SU-DHL-6 (cell line): ENCODE results near the gene WDR45.

Experiments
- H2AFZ ChIP-seq: fragments of 200-600 bp; sonication (generic); 2 replicates; pipeline ENCODE4 v1.6.1; 2014; ENCODE audit warnings: low read depth, mild to moderate bottlenecking, moderate library complexity, mixed read lengths, antibody characterized with exemption, low read length; ENCODE audit not compliant: severe bottlenecking
- H3F3A ChIP-seq: fragments of 200-600 bp; shearing (Covaris generic); 2 replicates; pipeline ENCODE4 v1.6.0; 2016; ENCODE audit warnings: antibody characterized with exemption, mild to moderate bottlenecking; ENCODE audit not compliant: insufficient read depth
- H3K27ac ChIP-seq: fragments of 200-600 bp; sonication (generic); 2 replicates; pipeline ENCODE4 v1.5.1; 2016; ENCODE audit warnings: low read depth, mild to moderate bottlenecking, low read length, moderate library complexity, mixed read lengths
- H3K27me3 ChIP-seq: fragments of 200-600 bp; sonication (generic), shearing (Covaris generic); 2 replicates; pipeline ENCODE4 v1.6.0; 2014; ENCODE audit warnings: mild to moderate bottlenecking, low read length
- H3K36me3 ChIP-seq: fragments of 200-600 bp; sonication (generic); 2 replicates; pipeline ENCODE4 v1.6.1; 2014; ENCODE audit warnings: mild to moderate bottlenecking, low read length, mixed read lengths
- H3K4me2 ChIP-seq: fragments of 300-600, 200-600 bp; shearing (Covaris generic), sonication (generic); 2 replicates; pipeline ENCODE4 v1.6.0; 2014; ENCODE audit warnings: low read length, low read depth, mild to moderate bottlenecking; ENCODE audit not compliant: poor library complexity, severe bottlenecking
- H3K4me3 ChIP-seq: fragments of 200-600 bp; sonication (generic); 2 replicates; pipeline ENCODE4 v1.5.1; 2014; ENCODE audit warnings: antibody characterized with exemption, low read length, mild to moderate bottlenecking, mixed read lengths; ENCODE audit not compliant: insufficient read depth, poor library complexity, severe bottlenecking
- H3K79me2 ChIP-seq: fragments of 200-600 bp; sonication (generic); 2 replicates; pipeline ENCODE4 v1.6.1; 2014; ENCODE audit warnings: mild to moderate bottlenecking, low read length, moderate library complexity; ENCODE audit not compliant: insufficient read depth
- H3K9ac ChIP-seq: fragments of 200-600 bp; sonication (generic); 2 replicates; pipeline ENCODE4 v1.7.0; 2014; ENCODE audit warnings: mild to moderate bottlenecking, low read length
- H3K9me2 ChIP-seq: fragments of 200-600 bp; sonication (generic); replicated peaks from 2 replicates; pipeline ENCODE4 v1.6.1; 2014; ENCODE audit warnings: low read length; ENCODE audit not compliant: insufficient read depth
- H3K9me3 ChIP-seq: fragments of 200-600 bp; sonication (generic); 2 replicates; pipeline ENCODE4 v1.6.1; 2014; ENCODE audit warnings: low read length, mixed read lengths; ENCODE audit not compliant: insufficient read depth
- H4K20me1 ChIP-seq: fragments of 200-600 bp; sonication (generic); 2 replicates; pipeline ENCODE4 v1.6.1; 2014; ENCODE audit warnings: low read depth, mild to moderate bottlenecking, antibody characterized with exemption, low read length, moderate library complexity, mixed read lengths
- CTCF ChIP-seq: fragments of 200-600 bp; sonication (generic); IDR thresholded peaks from one replicate; pipeline ENCODE4 v1.5.1; 2017; ENCODE audit warnings: antibody characterized with exemption, mild to moderate bottlenecking, low read length, moderate library complexity; ENCODE audit not compliant: insufficient read depth, poor library complexity, severe bottlenecking
- EZH2phosphoT487 ChIP-seq: fragments of 200-600 bp; sonication (generic), shearing (Covaris generic); conservative IDR thresholded peaks from 2 replicates; pipeline ENCODE4 v1.6.1; 2018; ENCODE audit warnings: mild to moderate bottlenecking, antibody characterized with exemption, low read length, moderate library complexity, mixed read lengths

Gene WDR45

GRCh38 chrX:49053223-49054072 lies 26.2 kb downstream of the WDR45 start:
- no peaks in the 10 kb centered on the region for H3K9me3 ChIP-seq
- no peaks in the 10 kb centered on the region for H3K27me3 ChIP-seq
- peak overlapping the region; percentile 52 for H3K4me3 ChIP-seq
- no peaks in the 10 kb centered on the region for H3K9me2 ChIP-seq
- H3K4me2 ChIP-seq, result peak overlapping the region; percentile 62
- TF ChIP-seq CTCF (no peak), EZH2phosphoT487 (no peak)
- H3K36me3 ChIP-seq, result no peaks in the 10 kb centered on the region
- H2AFZ ChIP-seq, result peak overlapping the region; percentile 52
- H3K27ac ChIP-seq, result 0 out of 2 replicates have a peak overlapping the region, but pooled peaks have one; percentile 37
- no peaks in the 10 kb centered on the region for H3K79me2 ChIP-seq
- H4K20me1 ChIP-seq, result no peaks in the 10 kb centered on the region
- H3F3A ChIP-seq, result no peaks in the 10 kb centered on the region
- H3K9ac ChIP-seq, result peak overlapping the region; percentile 78

- H3K4me2 ChIP-seq, result peak overlapping the region; percentile 76
- peak overlapping the region; percentile 60 for H3K9ac ChIP-seq
- H3K27me3 ChIP-seq, result no peaks in the 10 kb centered on the region
- no peaks in the 10 kb centered on the region for H3K79me2 ChIP-seq
- no peak for TF ChIP-seq CTCF
- no peak for TF ChIP-seq EZH2phosphoT487
- no peaks in the 10 kb centered on the region for H3K9me3 ChIP-seq
- peak overlapping the region; percentile 98 for H2AFZ ChIP-seq
- H3F3A ChIP-seq, result no peaks in the 10 kb centered on the region
- no peaks in the 10 kb centered on the region for H4K20me1 ChIP-seq
- H3K27ac ChIP-seq, result no peak overlapping the region
- no peak overlapping the region for H3K4me3 ChIP-seq
- no peaks in the 10 kb centered on the region for H3K36me3 ChIP-seq
- no peaks in the 10 kb centered on the region for H3K9me2 ChIP-seq
Observed at GRCh38 chrX:49043987-49044281, 35.8 kb downstream of the WDR45 start.

- H3K27me3 ChIP-seq, result no peaks in the 10 kb centered on the region
- H3K9me2 ChIP-seq, result no peaks in the 10 kb centered on the region
- peak; percentile 19 for TF ChIP-seq CTCF
- no peak for TF ChIP-seq EZH2phosphoT487
- peak within 1 kb of the TSS; percentile 76 for H3K4me2 ChIP-seq
- peak within 1 kb of the TSS; percentile 98 for H2AFZ ChIP-seq
- no peaks in the 10 kb centered on the region for H4K20me1 ChIP-seq
- no peak within 1 kb of the TSS for H3K27ac ChIP-seq
- H3K9me3 ChIP-seq, result no peaks in the 10 kb centered on the region
- no peaks in the 10 kb centered on the region for H3K79me2 ChIP-seq
- H3K9ac ChIP-seq, result peak within 1 kb of the TSS; percentile 67
- H3F3A ChIP-seq, result no peaks in the 10 kb centered on the region
- H3K4me3 ChIP-seq, result peak within 1 kb of the TSS; percentile 64
- H3K36me3 ChIP-seq, result no peaks in the 10 kb centered on the region
Observed at GRCh38 chrX:49043220-49043986, 36.3 kb downstream of the WDR45 start, which contains the start of gene TFE3. Gene TFE3, minus strand, starts transcription at chrX:49043357. Its CDS starts 131 bp downstream, at chrX:49043226.
